ENCODE measurements around the gene CPSF7. TPM values are rescaled to one million over a fixed set of nuclear protein-coding genes. Genes with fewer than 3 reads are reported as not detected.
"Not testable (repeated sequence)": the region's sequence is repeated elsewhere in the genome, so short reads cannot be mapped to it uniquely, and the experiment has no call there.

The CPSF7 gene, protein sequence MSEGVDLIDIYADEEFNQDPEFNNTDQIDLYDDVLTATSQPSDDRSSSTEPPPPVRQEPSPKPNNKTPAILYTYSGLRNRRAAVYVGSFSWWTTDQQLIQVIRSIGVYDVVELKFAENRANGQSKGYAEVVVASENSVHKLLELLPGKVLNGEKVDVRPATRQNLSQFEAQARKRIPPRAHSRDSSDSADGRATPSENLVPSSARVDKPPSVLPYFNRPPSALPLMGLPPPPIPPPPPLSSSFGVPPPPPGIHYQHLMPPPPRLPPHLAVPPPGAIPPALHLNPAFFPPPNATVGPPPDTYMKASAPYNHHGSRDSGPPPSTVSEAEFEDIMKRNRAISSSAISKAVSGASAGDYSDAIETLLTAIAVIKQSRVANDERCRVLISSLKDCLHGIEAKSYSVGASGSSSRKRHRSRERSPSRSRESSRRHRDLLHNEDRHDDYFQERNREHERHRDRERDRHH
- polyA plus RNA-seq = 10 to 100 TPM; 28.5 to 52.8 (median 42.7) TPM

GRCh38 chr11:61429691-61430582, at the start of gene CPSF7, which contains the start of gene SDHAF2:
TSS of gene CPSF7 (minus strand) at chr11:61429975. CDS start at chr11:61429235, 740 bp downstream.
TSS of gene SDHAF2 (plus strand) at chr11:61430124. CDS start at chr11:61430147, 23 bp downstream.
- H3K27ac ChIP-seq (ENCODE audit: low read depth, low read length) = peak within 1 kb of the TSS; percentile 96
- WGBS, 3 donors = 0 to 1% (median 1%) methylated on average over 79 to 82 of the region's 82 CpGs

- no peak overlapping the region for H3K27ac ChIP-seq (ENCODE audit: low read depth, low read length)
- 2 to 3% (median 3%) methylated on average over 18 of the region's 18 CpGs for WGBS, 3 donors
These were observed 48.0 kb upstream of the CPSF7 start for GRCh38 chr11:61477727-61478148.

DNA sequence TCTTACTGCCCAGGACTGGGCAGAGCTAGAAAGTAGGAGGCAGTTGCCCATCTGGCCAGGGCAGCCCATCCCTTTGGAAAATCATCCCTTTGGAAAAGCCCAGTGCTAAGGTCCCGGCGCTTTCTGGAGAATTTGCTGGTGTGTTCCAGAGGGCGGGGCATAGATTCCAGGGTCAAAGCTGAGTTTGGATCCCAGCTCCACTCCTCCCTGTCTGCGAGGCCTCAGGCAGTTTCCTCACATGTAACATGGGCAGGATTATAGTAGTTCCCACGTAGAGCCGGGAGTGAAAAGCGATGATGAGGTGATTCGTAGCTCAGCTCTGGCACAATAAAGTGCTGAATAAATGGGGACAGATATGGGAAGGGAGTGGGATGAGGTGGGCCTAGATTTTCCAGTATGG, 47.4 kb upstream of the CPSF7 start:
- 41 to 50% (median 49%) methylated on average over 8 of the region's 8 CpGs for WGBS, 3 donors
- no peak overlapping the region for H3K27ac ChIP-seq (ENCODE audit: low read depth, low read length)

- 83 to 92% (median 91%) methylated on average over 3 of the region's 3 CpGs for WGBS, 3 donors
- no peak overlapping the region for H3K27ac ChIP-seq (ENCODE audit: low read depth, low read length)
These were observed 46.6 kb upstream of the CPSF7 start for GRCh38 chr11:61476371-61476770.

- H3K27ac ChIP-seq (ENCODE audit: low read depth, low read length) = no peak overlapping the region
- WGBS, 3 donors = 81 to 96% (median 82%) methylated on average over 1 of the region's 1 CpG
These were observed 45.7 kb upstream of the CPSF7 start for GRCh38 chr11:61475433-61475832.

DNA sequence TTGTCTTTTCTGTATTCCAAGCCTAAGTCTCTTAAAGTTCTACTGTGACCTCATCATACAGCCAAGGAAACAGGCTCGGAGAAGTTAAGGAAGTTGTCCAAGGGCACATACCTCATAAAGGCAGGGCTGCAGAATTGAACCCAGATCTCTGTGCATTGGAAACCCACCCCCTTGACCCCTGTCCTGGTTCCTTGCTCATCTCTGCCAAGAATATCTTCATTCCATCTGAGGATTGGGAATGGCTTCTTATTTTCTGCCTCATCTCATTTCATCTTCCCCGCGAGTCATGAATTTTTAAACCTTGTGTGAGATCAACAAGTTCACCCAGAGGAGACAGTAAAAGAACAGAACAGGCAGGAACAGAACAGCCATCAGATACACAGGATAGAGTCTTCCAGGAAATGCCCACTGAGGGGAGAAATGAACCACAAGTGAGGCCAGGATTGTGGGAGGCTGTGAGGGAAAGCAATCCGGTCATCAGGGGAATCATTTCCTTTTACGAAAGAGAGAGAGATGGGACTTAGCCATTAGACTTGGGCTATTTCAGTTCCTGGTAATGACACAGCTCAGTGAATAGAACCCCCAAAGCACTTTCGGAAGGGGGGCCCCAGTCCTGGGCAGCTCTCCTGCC, 44.4 kb upstream of the CPSF7 start:
- peak overlapping the region; percentile 60 for H3K27ac ChIP-seq (ENCODE audit: low read depth, low read length)
- 57 to 90% (median 65%) methylated on average over 6 of the region's 6 CpGs for WGBS, 3 donors

DNA sequence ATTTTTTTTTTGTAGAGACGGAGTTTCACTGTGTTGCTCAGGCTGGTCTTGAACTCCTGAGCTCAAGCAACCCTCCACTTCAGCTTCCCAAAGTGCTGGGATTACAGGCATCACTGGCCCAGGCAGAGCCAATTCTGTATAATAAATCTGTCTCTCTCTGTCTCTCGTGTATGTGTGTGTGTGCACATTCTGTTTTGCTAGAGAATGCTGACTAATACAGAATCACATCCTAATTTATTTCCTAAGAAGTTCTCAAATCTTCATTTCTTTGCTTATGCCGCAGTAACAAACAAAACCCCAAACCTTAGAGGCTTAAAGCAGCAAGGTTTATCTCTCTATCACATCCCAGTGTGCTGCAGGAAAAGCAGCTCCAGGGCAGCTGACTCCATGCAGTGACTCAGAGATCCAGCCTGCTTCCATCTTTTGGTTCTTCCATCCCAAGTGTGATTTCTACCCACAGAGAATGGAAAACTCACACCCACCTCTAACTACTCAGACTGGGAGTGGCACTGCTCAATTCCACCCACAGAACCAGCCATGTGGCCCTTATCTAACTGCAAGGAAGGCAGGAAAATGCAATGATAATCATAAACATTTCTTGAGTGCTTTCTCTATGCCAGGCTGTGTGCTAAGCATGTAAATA, 43.7 kb upstream of the CPSF7 start:
- H3K27ac ChIP-seq (ENCODE audit: low read depth, low read length) = peak overlapping the region; percentile 60
- WGBS, 3 donors = 65 to 85% (median 79%) methylated on average over 3 of the region's 3 CpGs

- no peak overlapping the region for H3K27ac ChIP-seq (ENCODE audit: low read depth, low read length)
- WGBS, 3 donors = 56 to 73% (median 66%) methylated on average over 5 of the region's 5 CpGs
These were observed 43.1 kb upstream of the CPSF7 start for GRCh38 chr11:61472868-61473267.

GRCh38 chr11:61472282-61472681, 42.5 kb upstream of the CPSF7 start:
- 41 to 83% (median 57%) methylated on average over 5 of the region's 5 CpGs for WGBS, 3 donors
- peak overlapping the region; percentile 26 for H3K27ac ChIP-seq (ENCODE audit: low read depth, low read length)

DNA sequence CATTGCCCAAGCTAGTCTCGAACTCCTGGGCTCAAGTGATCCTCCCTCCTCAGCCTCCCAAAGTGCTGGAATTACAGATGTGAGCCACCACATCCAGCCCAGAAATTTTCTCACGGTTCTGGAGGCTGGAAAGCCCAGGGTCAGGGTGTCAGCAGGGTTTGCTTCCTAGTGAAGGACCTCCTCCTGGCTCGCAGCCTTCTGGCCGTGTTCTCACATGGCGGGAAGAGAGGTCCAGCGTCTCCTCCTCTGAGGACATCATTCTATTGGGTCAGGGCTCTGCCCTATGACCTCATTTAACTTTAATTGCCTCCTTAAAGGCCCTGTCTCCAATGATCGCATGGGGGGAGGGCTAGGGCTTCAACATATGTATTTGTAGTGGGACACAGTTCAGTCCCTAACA, 38.2 kb upstream of the CPSF7 start:
- WGBS, 3 donors = 63 to 74% (median 73%) methylated on average over 7 of the region's 7 CpGs
- H3K27ac ChIP-seq (ENCODE audit: low read depth, low read length) = no peak overlapping the region

DNA sequence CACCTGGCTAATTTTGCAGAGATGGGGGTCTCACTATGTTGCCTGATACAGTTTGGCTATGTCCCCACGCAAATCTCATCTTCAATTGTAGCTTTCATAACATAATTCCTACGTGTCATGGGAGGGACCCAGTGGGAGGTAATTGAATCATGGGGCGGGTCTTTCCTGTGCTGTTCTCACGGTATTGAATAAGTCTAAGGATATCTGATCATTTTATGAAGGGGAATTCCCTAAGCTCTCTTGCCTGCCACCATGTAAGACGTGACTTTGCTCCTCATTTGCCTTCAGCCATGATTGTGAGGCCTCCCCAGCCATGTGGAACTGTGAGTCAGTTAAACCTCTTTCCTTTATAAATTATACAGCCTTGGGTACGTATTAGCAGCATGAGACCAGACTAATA, 37.8 kb upstream of the CPSF7 start:
- not testable (repeated sequence) for H3K27ac ChIP-seq (ENCODE audit: low read depth, low read length)
- WGBS, 3 donors = 76 to 90% (median 82%) methylated on average over 6 of the region's 6 CpGs

GRCh38 chr11:61460986-61461385, 31.2 kb upstream of the CPSF7 start:
- 63 to 71% (median 71%) methylated on average over 5 of the region's 5 CpGs for WGBS, 3 donors
- H3K27ac ChIP-seq (ENCODE audit: low read depth, low read length) = no peak overlapping the region

GRCh38 chr11:61460474-61460881, 30.7 kb upstream of the CPSF7 start:
- no peak overlapping the region for H3K27ac ChIP-seq (ENCODE audit: low read depth, low read length)
- 56 to 80% (median 59%) methylated on average over 3 of the region's 3 CpGs for WGBS, 3 donors

DNA sequence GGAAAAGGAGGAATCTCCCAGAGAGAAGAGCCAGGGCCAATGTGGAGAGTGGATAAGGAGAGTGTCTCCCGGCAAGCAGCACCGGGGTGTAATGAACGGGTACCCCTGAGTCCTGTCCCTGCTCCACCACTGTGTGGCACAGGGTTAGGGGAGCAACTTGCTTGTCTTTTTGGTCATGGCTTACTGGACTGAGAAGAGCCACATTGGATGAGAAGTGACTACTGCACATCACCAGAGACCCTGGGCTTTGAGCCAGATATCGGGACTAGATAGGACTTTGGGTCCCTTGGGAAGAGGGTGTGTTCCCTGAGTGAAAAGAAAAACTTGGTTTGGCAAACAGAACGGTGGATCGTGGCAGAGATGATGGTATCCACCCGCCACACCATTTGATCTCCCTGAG, 24.7 kb upstream of the CPSF7 start:
- H3K27ac ChIP-seq (ENCODE audit: low read depth, low read length) = no peak overlapping the region
- 70 to 88% (median 76%) methylated on average over 5 to 7 of the region's 7 CpGs for WGBS, 3 donors

GRCh38 chr11:61453695-61454094, 23.9 kb upstream of the CPSF7 start:
- 45 to 66% (median 65%) methylated on average over 3 of the region's 3 CpGs for WGBS, 3 donors
- no peak overlapping the region for H3K27ac ChIP-seq (ENCODE audit: low read depth, low read length)

DNA sequence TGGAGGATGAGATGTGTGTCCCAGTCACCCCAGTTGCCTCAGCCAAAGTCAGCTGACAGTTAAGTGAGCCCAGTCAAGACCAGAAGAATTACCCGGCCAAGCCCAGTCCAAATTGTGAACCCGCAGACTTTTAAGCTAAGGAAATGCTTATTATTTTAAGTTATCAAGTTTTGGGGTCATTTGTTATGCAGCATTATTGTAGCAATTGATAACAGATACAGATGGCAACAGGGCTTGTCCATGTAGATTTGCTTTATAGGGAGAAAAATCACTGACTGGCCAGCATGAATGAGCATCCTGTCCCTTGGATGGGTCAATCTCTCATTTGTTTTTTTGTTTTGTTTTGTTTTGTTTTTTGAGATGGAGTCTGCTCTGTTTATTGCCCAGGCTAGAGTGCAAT, 23.1 kb upstream of the CPSF7 start:
- 99 to 100% (median 99%) methylated on average over 2 of the region's 2 CpGs for WGBS, 3 donors
- H3K27ac ChIP-seq (ENCODE audit: low read depth, low read length) = no peak overlapping the region

- H3K27ac ChIP-seq (ENCODE audit: low read depth, low read length) = no peak overlapping the region
- 71 to 75% (median 75%) methylated on average over 7 of the region's 7 CpGs for WGBS, 3 donors
These were observed 18.8 kb upstream of the CPSF7 start for GRCh38 chr11:61448552-61448927.
